SK-N-SH (cell line): ENCODE measurements around the gene TNS4.

Experiments
- FOXM1 ChIP-seq: IDR thresholded peaks from 2 replicates; pipeline ENCODE4 v1.4.0; 2012; ENCODE audit warnings: low read depth, mild to moderate bottlenecking
- JUND ChIP-seq: IDR thresholded peaks from 2 replicates; pipeline ENCODE4 v1.4.0; 2012
- NRF1 ChIP-seq: IDR thresholded peaks from 2 replicates; pipeline ENCODE4 v1.6.1; 2012; ENCODE audit warnings: low read depth, mild to moderate bottlenecking, low read length
- POLR2AphosphoS5 ChIP-seq: IDR thresholded peaks from 2 replicates; pipeline ENCODE4 v1.6.1; 2012; ENCODE audit warnings: low read depth, low read length
- RFX5 ChIP-seq: IDR thresholded peaks from 2 replicates; pipeline ENCODE4 v1.6.1; 2012; ENCODE audit warnings: mild to moderate bottlenecking, improper control_type of control experiment, low read length
- RXRA ChIP-seq: IDR thresholded peaks from 2 replicates; pipeline ENCODE4 v1.4.0; 2012; ENCODE audit warnings: low read depth, mild to moderate bottlenecking, borderline replicate concordance
- YY1 ChIP-seq: IDR thresholded peaks from 2 replicates; pipeline ENCODE4 v1.4.0; 2012; ENCODE audit warnings: low read depth, mild to moderate bottlenecking
- TF ChIP-seq, protein P1 (sequence below): fragments of 200-600 bp; sonication (generic); IDR thresholded peaks from 2 replicates; pipeline ENCODE4 v1.6.1; 2017; ENCODE audit warnings: antibody characterized with exemption, mild to moderate bottlenecking, moderate library complexity

GRCh38 chr17:40541873-40542557, 40.6 kb upstream of the TNS4 start:
- TF ChIP-seq JUND (no peak), POLR2AphosphoS5 (no peak), FOXM1 (no peak), RXRA (no peak), NRF1 (no peak), YY1 (no peak), RFX5 (no peak)
- TF ChIP-seq, protein P1, sequence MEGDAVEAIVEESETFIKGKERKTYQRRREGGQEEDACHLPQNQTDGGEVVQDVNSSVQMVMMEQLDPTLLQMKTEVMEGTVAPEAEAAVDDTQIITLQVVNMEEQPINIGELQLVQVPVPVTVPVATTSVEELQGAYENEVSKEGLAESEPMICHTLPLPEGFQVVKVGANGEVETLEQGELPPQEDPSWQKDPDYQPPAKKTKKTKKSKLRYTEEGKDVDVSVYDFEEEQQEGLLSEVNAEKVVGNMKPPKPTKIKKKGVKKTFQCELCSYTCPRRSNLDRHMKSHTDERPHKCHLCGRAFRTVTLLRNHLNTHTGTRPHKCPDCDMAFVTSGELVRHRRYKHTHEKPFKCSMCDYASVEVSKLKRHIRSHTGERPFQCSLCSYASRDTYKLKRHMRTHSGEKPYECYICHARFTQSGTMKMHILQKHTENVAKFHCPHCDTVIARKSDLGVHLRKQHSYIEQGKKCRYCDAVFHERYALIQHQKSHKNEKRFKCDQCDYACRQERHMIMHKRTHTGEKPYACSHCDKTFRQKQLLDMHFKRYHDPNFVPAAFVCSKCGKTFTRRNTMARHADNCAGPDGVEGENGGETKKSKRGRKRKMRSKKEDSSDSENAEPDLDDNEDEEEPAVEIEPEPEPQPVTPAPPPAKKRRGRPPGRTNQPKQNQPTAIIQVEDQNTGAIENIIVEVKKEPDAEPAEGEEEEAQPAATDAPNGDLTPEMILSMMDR, result no peak
